ENCODE results near the gene NEK3. TPM values are rescaled to one million over a fixed set of nuclear protein-coding genes. Genes with fewer than 3 reads are reported as not detected.
"Not testable (repeated sequence)": the region's sequence is repeated elsewhere in the genome, so short reads cannot be mapped to it uniquely, and the experiment has no call there.

The NEK3 gene
- total RNA-seq, 1 donor from 2014 or later = 16.5 TPM

- no peak for TF ChIP-seq CTCF (IDR thresholded peaks at IDR 0.05)
- no peak for TF ChIP-seq POLR2A (IDR thresholded peaks at IDR 0.05)
- peak in 1 of 2 donors; percentile 57 for TF ChIP-seq POLR2AphosphoS5 (IDR thresholded peaks at IDR 0.05; ENCODE audit: insufficient read depth in 1 of 2, low read depth in 1 of 2)
- Histone ChIP-seq H3K36me3 (no peaks in the 10 kb centered on the region), H3K27ac (peak overlapping the region; percentile 82), H3K4me1 (peaks cover 24% of the 10 kb centered on the region), H3K4me3 (peak overlapping the region; percentile 59 to 75), H3K27me3 (no peaks in the 10 kb centered on the region), H3K9me3 (no peaks in the 10 kb centered on the region)
- intact Hi-C loops (cut with DNase I) = no loop called here
- DNase-seq (ENCODE audit: extremely low spot score in 2 of 2) = no peak
These were observed 36.0 kb upstream of the NEK3 start for GRCh38 chr13:52195401-52195837.

- intact Hi-C loops (cut with DNase I) = no loop called here
- Histone ChIP-seq H3K27ac (peak overlapping the region; percentile 82), H3K4me3 (peak overlapping the region; percentile 59 to 75)
These were observed 34.9 kb upstream of the NEK3 start for GRCh38 chr13:52194184-52194868.

DNA sequence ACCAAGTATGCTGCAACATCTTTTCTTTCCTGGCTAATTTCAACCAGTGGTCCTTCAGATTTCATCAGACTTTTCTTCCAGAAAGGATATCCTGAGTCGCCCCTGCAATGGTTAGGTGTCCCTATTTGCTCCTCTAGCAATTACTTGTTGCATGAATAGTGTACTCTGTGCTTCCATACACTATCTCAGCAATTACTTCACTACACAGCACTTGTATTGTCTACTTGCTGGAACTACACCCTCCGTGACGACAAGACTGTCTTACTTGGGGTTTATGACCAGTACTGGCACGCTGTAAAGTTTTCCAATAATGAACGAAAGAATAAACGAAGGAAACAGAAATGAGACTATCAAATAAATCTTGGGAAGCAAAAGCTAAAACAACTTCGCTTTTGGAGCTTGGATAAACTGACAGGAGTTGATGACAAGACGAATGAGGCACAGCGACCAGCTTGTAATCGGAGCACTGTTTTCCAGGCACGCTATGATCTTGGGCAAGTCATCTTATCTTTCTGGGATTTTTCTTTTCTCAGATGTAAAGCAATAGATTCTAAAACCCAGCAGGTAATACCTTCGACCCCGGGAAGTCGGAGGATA lies 34.3 kb upstream of the NEK3 start:
- intact Hi-C loops (cut with DNase I); H3K27me3 ChIP-seq; H3K36me3 ChIP-seq; DNase-seq (ENCODE audit: extremely low spot score in 2 of 2); H3K9me3 ChIP-seq: not testable (repeated sequence)
- peaks cover 24% of the 10 kb centered on the region for H3K4me1 ChIP-seq
- H3K27ac ChIP-seq = peak overlapping the region; percentile 82
- peak overlapping the region; percentile 59 to 75 for H3K4me3 ChIP-seq

More at GRCh38 chr13:52194184-52194868, 34.9 kb upstream of the NEK3 start:
- TF ChIP-seq POLR2A (IDR thresholded peaks at IDR 0.05) (no peak), CTCF (IDR thresholded peaks at IDR 0.05) (no peak), POLR2AphosphoS5 (IDR thresholded peaks at IDR 0.05; ENCODE audit: insufficient read depth in 1 of 2, low read depth in 1 of 2) (peak; percentile 75 to 77)
- Histone ChIP-seq H3K4me1 (peaks cover 24% of the 10 kb centered on the region), H3K9me3 (no peaks in the 10 kb centered on the region), H3K36me3 (no peaks in the 10 kb centered on the region), H3K27me3 (no peaks in the 10 kb centered on the region)
- no peak for DNase-seq (ENCODE audit: extremely low spot score in 2 of 2)

DNA sequence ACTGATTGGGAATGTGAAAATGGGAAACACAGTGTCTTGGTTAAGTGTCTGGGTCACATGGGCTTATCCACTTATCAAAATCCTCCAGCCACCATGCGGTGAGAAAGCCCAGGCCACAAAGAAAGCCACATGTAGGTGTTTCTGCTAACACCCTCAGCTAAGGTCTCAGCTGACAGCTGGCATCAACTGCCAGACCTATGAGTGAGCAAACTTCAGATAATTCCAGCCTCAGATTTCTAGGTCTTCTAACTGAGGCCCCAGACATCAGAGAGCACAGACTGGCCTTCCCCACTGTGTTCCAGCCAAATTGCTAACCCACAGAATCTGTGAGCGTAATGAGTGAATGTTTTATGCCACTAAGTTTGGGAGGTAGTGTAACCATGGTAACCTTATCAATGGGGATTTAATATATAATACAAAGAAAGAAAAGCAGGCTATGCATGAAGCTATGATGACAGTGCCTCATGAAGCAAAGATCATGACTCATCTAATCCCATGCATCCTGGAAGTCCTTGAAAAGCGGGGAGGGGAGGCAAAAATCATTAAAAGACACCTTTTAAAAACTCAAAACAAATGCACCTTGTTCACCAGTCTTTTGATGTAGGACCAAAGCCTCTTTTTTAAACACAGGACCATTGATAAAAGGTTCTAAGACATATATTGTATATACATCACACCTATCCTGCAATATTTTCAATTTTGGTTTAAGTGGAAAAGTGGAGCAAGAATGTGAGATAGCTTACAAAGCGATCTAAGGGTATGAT lies 28.2 kb upstream of the NEK3 start:
- H3K27ac ChIP-seq; intact Hi-C loops (cut with DNase I); H3K9me3 ChIP-seq; H3K4me3 ChIP-seq; H3K27me3 ChIP-seq; DNase-seq (ENCODE audit: extremely low spot score in 2 of 2): not testable (repeated sequence)
- peaks cover 14% of the 10 kb centered on the region for H3K4me1 ChIP-seq
- H3K36me3 ChIP-seq = peaks cover 0 to 13% of the 10 kb centered on the region in 2 donors

DNA sequence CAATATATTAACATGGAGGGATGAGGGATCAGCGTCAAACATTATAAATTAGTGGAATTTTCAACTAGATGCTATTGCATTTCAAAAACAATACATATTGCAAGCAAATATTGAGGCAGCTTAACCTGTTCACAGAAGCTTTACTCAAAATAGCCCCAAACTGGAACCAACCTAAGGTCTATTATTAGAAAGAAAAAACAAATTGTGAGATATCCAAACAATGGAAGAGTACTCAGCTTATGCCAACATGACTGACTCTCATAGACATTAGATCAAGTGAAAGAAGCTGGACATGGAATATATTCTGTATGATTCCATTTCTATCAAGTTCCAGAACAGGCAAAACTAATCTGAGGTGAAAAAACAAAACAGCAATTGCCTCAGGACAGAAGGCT lies 27.6 kb upstream of the NEK3 start:
- Histone ChIP-seq H3K27me3 (no peaks in the 10 kb centered on the region), H3K4me3 (no peak overlapping the region), H3K36me3 (peaks cover 0 to 13% of the 10 kb centered on the region in 2 donors), H3K4me1 (peaks cover 8% of the 10 kb centered on the region), H3K27ac (no peak overlapping the region), H3K9me3 (no peaks in the 10 kb centered on the region)
- DNase-seq (ENCODE audit: extremely low spot score in 2 of 2) = no peak
- TF ChIP-seq CTCF (IDR thresholded peaks at IDR 0.05) (no peak), POLR2A (IDR thresholded peaks at IDR 0.05) (no peak), POLR2AphosphoS5 (IDR thresholded peaks at IDR 0.05; ENCODE audit: insufficient read depth in 1 of 2, low read depth in 1 of 2) (no peak)
- intact Hi-C loops (cut with DNase I) = no loop called here

- peaks cover 0 to 28% of the 10 kb centered on the region in 2 donors for H3K36me3 ChIP-seq
These were observed 22.0 kb upstream of the NEK3 start for GRCh38 chr13:52181316-52181954.

More at GRCh38 chr13:52181316-52181954, 22.0 kb upstream of the NEK3 start:
- H3K4me3 ChIP-seq; H3K27ac ChIP-seq; DNase-seq (ENCODE audit: extremely low spot score in 2 of 2); H3K9me3 ChIP-seq; H3K4me1 ChIP-seq; intact Hi-C loops (cut with DNase I); H3K27me3 ChIP-seq: not testable (repeated sequence)

Data from vagina (tissue), 2 donors.